ENCODE results near the gene JARID2.

DNA sequence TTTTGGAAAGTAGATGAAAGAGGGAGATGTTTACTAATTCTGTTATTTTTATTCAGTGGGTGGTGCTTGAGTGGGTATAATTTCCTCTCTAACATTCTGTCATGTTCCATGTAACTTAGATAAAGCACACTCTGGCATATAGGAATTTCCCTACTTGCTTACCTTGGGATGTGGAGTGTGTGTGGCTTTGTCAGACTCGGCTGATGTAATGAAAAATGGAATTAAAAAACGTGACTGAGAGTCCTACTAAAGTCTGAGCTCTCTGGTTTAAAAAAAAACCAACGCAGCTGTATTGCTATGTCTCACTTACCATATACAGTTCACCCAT is 98.3 kb downstream of the JARID2 start:
- TF ChIP-seq, protein P1, sequence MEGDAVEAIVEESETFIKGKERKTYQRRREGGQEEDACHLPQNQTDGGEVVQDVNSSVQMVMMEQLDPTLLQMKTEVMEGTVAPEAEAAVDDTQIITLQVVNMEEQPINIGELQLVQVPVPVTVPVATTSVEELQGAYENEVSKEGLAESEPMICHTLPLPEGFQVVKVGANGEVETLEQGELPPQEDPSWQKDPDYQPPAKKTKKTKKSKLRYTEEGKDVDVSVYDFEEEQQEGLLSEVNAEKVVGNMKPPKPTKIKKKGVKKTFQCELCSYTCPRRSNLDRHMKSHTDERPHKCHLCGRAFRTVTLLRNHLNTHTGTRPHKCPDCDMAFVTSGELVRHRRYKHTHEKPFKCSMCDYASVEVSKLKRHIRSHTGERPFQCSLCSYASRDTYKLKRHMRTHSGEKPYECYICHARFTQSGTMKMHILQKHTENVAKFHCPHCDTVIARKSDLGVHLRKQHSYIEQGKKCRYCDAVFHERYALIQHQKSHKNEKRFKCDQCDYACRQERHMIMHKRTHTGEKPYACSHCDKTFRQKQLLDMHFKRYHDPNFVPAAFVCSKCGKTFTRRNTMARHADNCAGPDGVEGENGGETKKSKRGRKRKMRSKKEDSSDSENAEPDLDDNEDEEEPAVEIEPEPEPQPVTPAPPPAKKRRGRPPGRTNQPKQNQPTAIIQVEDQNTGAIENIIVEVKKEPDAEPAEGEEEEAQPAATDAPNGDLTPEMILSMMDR (IDR thresholded peaks at IDR 0.05; ENCODE audit: low read depth, low read length), result no peak
- no peak for TF ChIP-seq POLR2A (IDR thresholded peaks at IDR 0.05; ENCODE audit: extremely low read depth, insufficient read length)
- TF ChIP-seq, protein P2, sequence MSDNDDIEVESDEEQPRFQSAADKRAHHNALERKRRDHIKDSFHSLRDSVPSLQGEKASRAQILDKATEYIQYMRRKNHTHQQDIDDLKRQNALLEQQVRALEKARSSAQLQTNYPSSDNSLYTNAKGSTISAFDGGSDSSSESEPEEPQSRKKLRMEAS (IDR thresholded peaks at IDR 0.05; ENCODE audit: low read depth, low read length), result no peak

Measured in NB4 (cell line).